GM12878 (cell line): Measurements from ENCODE around the gene SPON2. TPM values are rescaled to one million over a fixed set of nuclear protein-coding genes. Genes with fewer than 3 reads are reported as not detected.

Experiments
- ATAC-seq: fragments of 200-7000 bp; cut with Tn5 transposase; 3 replicates; pipeline ENCODE4 v1.9.1; 2020; ENCODE audit warnings: mild to moderate bottlenecking, moderate library complexity
- BruUV-seq: library from RNA; stranded (reverse); fragments of 400-500 nt; replicated peaks from 2 replicates; lab custom pipeline; 2021; lab: Mats Ljungman, UMichigan
- CTCF ChIA-PET: fragments of 300-600 bp; sonication (Branson Sonifier 250); formaldehyde crosslinking; extraction: SDS; loops from one replicate; lab custom pipeline; 2021; ENCODE audit warnings: inconsistent platforms; lab: Yijun Ruan, JAX
- POLR2A ChIA-PET: fragments of 350-600 bp; formaldehyde crosslinking; extraction: SDS; loops from one replicate; lab custom pipeline; 2021; ENCODE audit warnings: inconsistent platforms; lab: Charles Lee
- RAD21 ChIA-PET: fragments of 300-600 bp; sonication (Branson Sonifier 250); formaldehyde crosslinking; loops from one replicate; lab custom pipeline; 2023; ENCODE audit warnings: antibody characterized with exemption; ENCODE audit not compliant: unreplicated experiment; lab: Charles Lee
- SMC1A ChIA-PET: fragments of 300-600 bp; sonication (Branson Sonifier 250); formaldehyde crosslinking; loops from one replicate; lab custom pipeline; 2023; ENCODE audit not compliant: unreplicated experiment, uncharacterized antibody; lab: Charles Lee
- DNase-seq: peaks from one replicate; pipeline ENCODE4 v3.0.0-alpha.2; 2011; ENCODE audit warnings: low read depth, low spot score
- FAIRE-seq: peaks from 3 replicates; lab custom pipeline; 2011; peaks lifted over from hg19 to GRCh38; lab: Jason Lieb, UNC
- H2AFZ ChIP-seq: 2 replicates; pipeline ENCODE4 v1.6.0; 2011; ENCODE audit warnings: low read depth, low read length, control low read depth; ENCODE audit not compliant: control insufficient read depth
- H3K27ac ChIP-seq: 2 replicates; pipeline ENCODE4 v1.5.1; 2011; ENCODE audit warnings: control low read depth; ENCODE audit not compliant: control insufficient read depth, insufficient read depth
- H3K27me3 ChIP-seq, 2 experiments: replicated peaks in 1 of 2; 2 replicates each; pipeline versions ENCODE4 v1.6.0 to v1.6.1; 2011; ENCODE audit warnings: low read length in 1 of 2; ENCODE audit not compliant: control insufficient read depth in 2 of 2, insufficient read depth in 2 of 2
- H3K36me3 ChIP-seq, 2 experiments: 2 replicates each; pipeline ENCODE4 v1.5.1; 2011; ENCODE audit warnings: low read length in 1 of 2; ENCODE audit not compliant: control insufficient read depth in 2 of 2, insufficient read depth in 2 of 2
- H3K4me1 ChIP-seq: 2 replicates; pipeline ENCODE4 v1.6.1; 2011; ENCODE audit warnings: mild to moderate bottlenecking, low read length, moderate library complexity, mixed read lengths; ENCODE audit not compliant: control insufficient read depth, insufficient read depth
- H3K4me2 ChIP-seq: 2 replicates; pipeline ENCODE4 v1.6.0; 2011; ENCODE audit warnings: control low read depth; ENCODE audit not compliant: control insufficient read depth, insufficient read depth
- H3K4me3 ChIP-seq: fragments of 200-600 bp; sonication (generic); 2 replicates; pipeline ENCODE4 v1.5.1; 2016
- H3K79me2 ChIP-seq: 2 replicates; pipeline ENCODE4 v1.6.0; 2011; ENCODE audit warnings: low read length; ENCODE audit not compliant: control insufficient read depth, insufficient read depth
- H3K9ac ChIP-seq: 2 replicates; pipeline ENCODE4 v1.8.0; 2011; ENCODE audit warnings: low read length, control low read depth, mixed read lengths; ENCODE audit not compliant: control insufficient read depth, insufficient read depth
- H3K9me3 ChIP-seq: replicated peaks from 3 replicates; pipeline ENCODE4 v1.5.1; 2011; ENCODE audit warnings: mild to moderate bottlenecking, low read length; ENCODE audit not compliant: control insufficient read depth, insufficient read depth
- H4K20me1 ChIP-seq: 2 replicates; pipeline ENCODE4 v1.6.0; 2011; ENCODE audit not compliant: control insufficient read depth, insufficient read depth
- BHLHE40 ChIP-seq, 2 experiments: fragments of 450-650 bp in 1 of 2; IDR thresholded peaks; 2 replicates each; pipeline ENCODE4 v1.6.1; 2011 to 2017; ENCODE audit warnings: low read depth in 2 of 2, borderline replicate concordance in 1 of 2, improper control_type of control experiment in 1 of 2, low read length in 1 of 2, mild to moderate bottlenecking in 1 of 2
- ETV6 ChIP-seq, 2 experiments: fragments of 450-650 bp in 1 of 2; IDR thresholded peaks in 1 of 2; conservative IDR thresholded peaks in 1 of 2; 2 replicates each; pipeline ENCODE4 v1.6.1; 2014; ENCODE audit warnings: antibody characterized with exemption in 1 of 2, borderline replicate concordance in 1 of 2, low read depth in 1 of 2, mild to moderate bottlenecking in 1 of 2, moderate library complexity in 1 of 2
- IKZF2 ChIP-seq, 2 experiments: fragments of 450-650 bp; IDR thresholded peaks; 2 replicates each; pipeline ENCODE4 v1.6.1; 2017; ENCODE audit warnings: mild to moderate bottlenecking in 2 of 2, moderate library complexity in 2 of 2
- MLLT1 ChIP-seq: fragments of 450-650 bp; IDR thresholded peaks from 2 replicates; pipeline ENCODE4 v1.6.1; 2016; ENCODE audit warnings: mild to moderate bottlenecking
- NBN ChIP-seq: fragments of 450-650 bp; IDR thresholded peaks from 2 replicates; pipeline ENCODE4 v1.6.1; 2016
- NR2F1 ChIP-seq: fragments of 450-650 bp; conservative IDR thresholded peaks from 2 replicates; pipeline ENCODE4 v1.6.1; 2017; ENCODE audit warnings: mild to moderate bottlenecking
- RAD51 ChIP-seq: fragments of 450-650 bp; IDR thresholded peaks from 2 replicates; pipeline ENCODE4 v1.6.1; 2016; ENCODE audit warnings: moderate library complexity, mild to moderate bottlenecking, inconsistent platforms
- ZBED1 ChIP-seq: IDR thresholded peaks from 2 replicates; pipeline ENCODE4 v1.6.1; 2016; ENCODE audit warnings: borderline replicate concordance
- ZBTB11 ChIP-seq: fragments of 450-650 bp; formaldehyde crosslinking; IDR thresholded peaks from 2 replicates; pipeline ENCODE4 v1.5.0; 2022; ENCODE audit warnings: mild to moderate bottlenecking, missing genetic modification characterization
- ZNF384 ChIP-seq: IDR thresholded peaks from 2 replicates; pipeline ENCODE4 v1.6.1; 2012; ENCODE audit warnings: low read depth, mild to moderate bottlenecking, low read length, improper control_type of control experiment, borderline replicate concordance
- WGBS: methylation state at CpG from one replicate; pipeline ENCODE4 v1.1.6; 2016; ENCODE audit warnings: low lambda C conversion rate; ENCODE audit not compliant: insufficient replicate concordance, insufficient coverage; ENCODE audit errors: missing lambda C conversion rate; 5-methylcytosine and 5-hydroxymethylcytosine counted together
- in situ Hi-C: fragments of 300-500 bp; cut with MboI; formaldehyde crosslinking; loops from 9 replicates; pipeline ENCODE4 v1.14.3; 2018; ENCODE audit warnings: mixed read lengths
- intact Hi-C: fragments of 100-400 bp; cut with micrococcal nuclease; formaldehyde crosslinking; loops from one replicate; pipeline ENCODE4 v1.14.2; 2022; ENCODE audit not compliant: unreplicated experiment
- polyA plus RNA-seq, 11 experiments: library from polyadenylated mRNA; depleted of rRNA in 4 of 11; unstranded in 6 of 11; stranded (reverse) in 5 of 11; fragments of >200 nt; fragmentation: Nextera tagmentation in 4 of 11; fragmentation: Illumina TruSeq in 1 of 11; extraction: Ambion mirVana in 4 of 11; extraction: Trizol in 1 of 11; gene quantifications; 1 replicate in 1 of 11; 2 replicates in 10 of 11; pipeline versions ENCODE4 v1.2.1 to v1.2.3, GENCODE V29; 2011 to 2016; ENCODE audit warnings: inconsistent platforms in 2 of 11, missing spikeins in 2 of 11, low read depth in 1 of 11
- total RNA-seq, 4 experiments: library from RNA; depleted of rRNA in 3 of 4; stranded (reverse); fragments of >200 nt in 3 of 4; fragmentation: Illumina TruSeq in 1 of 4; extraction: Trizol in 1 of 4; gene quantifications; 2 replicates each; pipeline versions ENCODE4 v1.2.1 to v1.2.3, GENCODE V29; 2013 to 2021

The SPON2 gene
- total and polyA plus RNA-seq, 10 of the 15 experiments (the other 5 are each of a cell fraction or from before 2014, with no cell fraction given): 1.1 to 11.2 (median 7.3) TPM

GRCh38 chr4:1137063-1137776 is 35.2 kb downstream of the SPON2 start (continued):
- TF ChIP-seq BHLHE40 (IDR thresholded peaks at IDR 0.05; ENCODE audit: borderline replicate concordance in 1 of 2, low read depth in 2 of 2, low read length in 1 of 2) (no peak), MLLT1 (peak; percentile 51; the same call in 1 of the 2 replicates), RAD51 (no peak)

GRCh38 chr4:1136048-1136447 is 36.3 kb downstream of the SPON2 start:
- in situ Hi-C loops: no loop called here
- H3K4me1 ChIP-seq: no peaks in the 10 kb centered on the region; the same call in none of the 2 replicates
- FAIRE-seq (no peak), ATAC-seq (no peak), DNase-seq (no peak)
- no peak for TF ChIP-seq ZBTB11 (CRISPR knock-in tag)
- no peak for TF ChIP-seq IKZF2 (IDR thresholded peaks at IDR 0.05)
- TF ChIP-seq NBN: no peak
- TF ChIP-seq ETV6 (conservative IDR thresholded peaks at IDR 0.05 in 1 of 2, IDR thresholded peaks at IDR 0.05 in 1 of 2; ENCODE audit: borderline replicate concordance in 1 of 2, low read depth in 1 of 2): no peak
- no peak for TF ChIP-seq ZBED1
- no peak for TF ChIP-seq ZNF384
- TF ChIP-seq NR2F1: no peak
- POLR2A ChIA-PET: interaction anchor here (0.6 to 1.8 kb wide), 2 partner anchors 23 to 167 kb away, joined by 3 read pairs; no protein-coding TSS in a partner anchor
- no peak overlapping the region for H3K9ac ChIP-seq
- BruUV-seq: no TSS peak
- RAD21 ChIA-PET: no interaction called here
- CTCF ChIA-PET: interaction anchor here (0.6 to 2.0 kb wide), 3 partner anchors 14 to 210 kb away, joined by 3 to 7 read pairs (median 5); partner anchors contain the start of gene UVSSA
- SMC1A ChIA-PET: interaction anchor here (0.6 to 2.9 kb wide), 3 partner anchors 48 to 211 kb away, joined by 3 to 17 read pairs (median 3); partner anchors contain the start of gene UVSSA
- intact Hi-C loops: no loop called here
- H4K20me1 ChIP-seq: no peaks in the 10 kb centered on the region
- no peaks in the 10 kb centered on the region for H3K27me3 ChIP-seq
- H3K4me2 ChIP-seq: no peak overlapping the region
- no peaks in the 10 kb centered on the region; the same call in 1 of the 3 replicates for H3K9me3 ChIP-seq
- H3K27ac ChIP-seq: no peak overlapping the region
- H3K4me3 ChIP-seq: no peak overlapping the region
- H3K79me2 ChIP-seq: no peaks in the 10 kb centered on the region
- WGBS: 67% methylated on average over 4 of the region's 4 CpGs
- no peak overlapping the region for H2AFZ ChIP-seq
- no peaks in the 10 kb centered on the region for H3K36me3 ChIP-seq
